Measurements from ENCODE around the gene PKMYT1. TPM values are rescaled to one million over a fixed set of nuclear protein-coding genes. Genes with fewer than 3 reads are reported as not detected.

The PKMYT1 gene
- total RNA-seq, 4 donors from 2014 or later = 0.60 to 1.6 (median 1.1) TPM

DNA sequence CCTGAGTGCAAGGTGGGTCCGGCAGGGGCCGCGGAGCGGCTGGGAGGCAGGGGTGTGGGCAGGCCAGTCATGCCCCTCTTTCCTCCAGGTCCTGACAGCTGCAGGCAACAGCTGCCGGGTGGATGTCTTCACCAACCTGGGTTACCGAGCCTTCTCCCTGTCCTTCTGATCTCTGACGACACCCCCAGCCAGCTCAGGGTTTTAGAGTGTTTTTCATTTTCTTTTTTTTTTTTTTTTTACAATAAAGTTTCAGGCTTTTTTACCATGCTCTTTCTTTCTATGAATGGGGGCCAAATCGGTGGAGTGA lies 47.2 kb upstream of the PKMYT1 start:
- TF ChIP-seq POLR2A (IDR thresholded peaks at IDR 0.05) = no peak
- TF ChIP-seq EP300 (IDR thresholded peaks at IDR 0.05) = no peak
- TF ChIP-seq, protein P1, sequence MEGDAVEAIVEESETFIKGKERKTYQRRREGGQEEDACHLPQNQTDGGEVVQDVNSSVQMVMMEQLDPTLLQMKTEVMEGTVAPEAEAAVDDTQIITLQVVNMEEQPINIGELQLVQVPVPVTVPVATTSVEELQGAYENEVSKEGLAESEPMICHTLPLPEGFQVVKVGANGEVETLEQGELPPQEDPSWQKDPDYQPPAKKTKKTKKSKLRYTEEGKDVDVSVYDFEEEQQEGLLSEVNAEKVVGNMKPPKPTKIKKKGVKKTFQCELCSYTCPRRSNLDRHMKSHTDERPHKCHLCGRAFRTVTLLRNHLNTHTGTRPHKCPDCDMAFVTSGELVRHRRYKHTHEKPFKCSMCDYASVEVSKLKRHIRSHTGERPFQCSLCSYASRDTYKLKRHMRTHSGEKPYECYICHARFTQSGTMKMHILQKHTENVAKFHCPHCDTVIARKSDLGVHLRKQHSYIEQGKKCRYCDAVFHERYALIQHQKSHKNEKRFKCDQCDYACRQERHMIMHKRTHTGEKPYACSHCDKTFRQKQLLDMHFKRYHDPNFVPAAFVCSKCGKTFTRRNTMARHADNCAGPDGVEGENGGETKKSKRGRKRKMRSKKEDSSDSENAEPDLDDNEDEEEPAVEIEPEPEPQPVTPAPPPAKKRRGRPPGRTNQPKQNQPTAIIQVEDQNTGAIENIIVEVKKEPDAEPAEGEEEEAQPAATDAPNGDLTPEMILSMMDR (IDR thresholded peaks at IDR 0.05) = no peak
- Histone ChIP-seq H3K4me1 (peaks cover 0 to 54% (median 28%) of the 10 kb centered on the region in 4 donors), H3K9me3 (no peaks in the 10 kb centered on the region), H3K27ac (no peak overlapping the region), H3K27me3 (peaks cover 0 to 40% of the 10 kb centered on the region in 2 donors), H3K4me3 (no peak overlapping the region), H3K36me3 (peaks cover 0 to 22% (median 5%) of the 10 kb centered on the region in 3 donors)
- WGBS, 2 donors = 86 to 90% methylated on average over 5 to 8 of the region's 8 CpGs
- DNase-seq (ENCODE audit: low spot score in 2 of 2) = no peak

DNA sequence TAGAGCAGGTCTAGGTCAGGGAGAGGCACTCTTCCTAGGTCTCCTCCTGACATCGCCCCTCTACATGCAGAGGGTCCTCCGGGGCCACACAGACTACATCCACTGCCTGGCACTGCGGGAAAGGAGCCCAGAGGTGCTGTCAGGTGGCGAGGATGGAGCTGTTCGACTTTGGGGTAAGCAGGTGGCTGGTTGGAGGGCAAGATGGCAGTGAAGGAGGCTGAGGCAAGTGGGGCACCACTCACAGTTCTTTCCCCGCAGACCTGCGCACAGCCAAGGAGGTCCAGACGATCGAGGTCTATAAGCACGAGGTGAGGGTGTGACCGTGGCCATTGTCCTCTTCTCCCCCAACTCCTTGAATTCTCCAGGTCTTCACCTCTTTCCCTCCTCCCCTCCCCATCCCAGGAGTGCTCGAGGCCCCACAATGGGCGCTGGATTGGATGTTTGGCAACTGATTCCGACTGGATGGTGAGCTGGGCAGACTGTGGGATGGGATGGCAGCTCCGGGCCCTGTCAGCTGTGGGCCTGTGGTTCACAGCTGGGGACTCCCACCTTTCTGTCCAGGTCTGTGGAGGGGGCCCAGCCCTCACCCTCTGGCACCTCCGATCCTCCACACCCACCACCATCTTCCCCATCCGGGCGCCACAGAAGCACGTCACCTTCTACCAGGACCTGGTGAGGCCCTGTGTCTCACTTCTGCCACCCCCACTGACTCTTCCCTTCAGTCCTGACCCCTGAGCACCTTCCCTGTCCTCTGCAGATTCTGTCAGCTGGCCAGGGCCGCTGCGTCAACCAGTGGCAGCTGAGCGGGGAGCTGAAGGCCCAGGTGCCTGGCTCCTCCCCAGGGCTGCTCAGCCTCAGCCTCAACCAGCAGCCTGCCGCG lies 46.6 kb upstream of the PKMYT1 start:
- Histone ChIP-seq H3K27me3 (peaks cover 0 to 34% of the 10 kb centered on the region in 2 donors), H3K9me3 (no peaks in the 10 kb centered on the region), H3K36me3 (peaks cover 0 to 22% (median 5%) of the 10 kb centered on the region in 3 donors), H3K4me3 (no peak overlapping the region), H3K27ac (no peak overlapping the region), H3K4me1 (peaks cover 0 to 60% (median 33%) of the 10 kb centered on the region in 4 donors)
- WGBS, 2 donors = 92 to 93% methylated on average over 22 to 24 of the region's 24 CpGs
- DNase-seq (ENCODE audit: low spot score in 2 of 2) = no peak
- TF ChIP-seq POLR2A (IDR thresholded peaks at IDR 0.05) (no peak), EP300 (IDR thresholded peaks at IDR 0.05) (no peak)
- TF ChIP-seq, protein P1 (IDR thresholded peaks at IDR 0.05) = no peak

DNA sequence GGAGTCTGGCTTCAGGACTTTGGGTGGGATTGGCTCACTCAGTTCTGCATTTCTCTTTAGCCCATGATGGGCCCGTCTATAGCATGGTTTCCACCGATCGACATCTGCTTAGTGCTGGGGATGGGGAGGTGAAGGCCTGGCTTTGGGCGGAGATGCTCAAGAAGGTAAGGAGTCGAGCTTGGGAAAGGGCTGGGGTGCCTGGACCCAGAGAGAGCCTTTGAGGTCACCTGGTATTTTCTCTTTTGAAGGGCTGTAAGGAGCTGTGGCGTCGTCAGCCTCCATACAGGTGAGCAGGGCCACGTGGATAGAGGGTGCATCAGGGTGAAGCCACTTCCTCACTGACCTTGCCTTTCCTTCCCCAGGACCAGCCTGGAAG lies 45.7 kb upstream of the PKMYT1 start:
- no peaks in the 10 kb centered on the region for H3K9me3 ChIP-seq
- H3K27me3 ChIP-seq = peaks cover 0 to 25% of the 10 kb centered on the region in 2 donors
- peaks cover 0 to 22% (median 5%) of the 10 kb centered on the region in 3 donors for H3K36me3 ChIP-seq
- peaks cover 0 to 63% (median 40%) of the 10 kb centered on the region in 4 donors for H3K4me1 ChIP-seq
- H3K27ac ChIP-seq = no peak overlapping the region
- TF ChIP-seq EP300 (IDR thresholded peaks at IDR 0.05) (no peak), POLR2A (IDR thresholded peaks at IDR 0.05) (no peak)
- TF ChIP-seq, protein P1 (IDR thresholded peaks at IDR 0.05) = no peak
- no peak overlapping the region for H3K4me3 ChIP-seq
- DNase-seq (ENCODE audit: low spot score in 2 of 2) = no peak
- WGBS, 2 donors = 92 to 96% methylated on average over 8 of the region's 8 CpGs

DNA sequence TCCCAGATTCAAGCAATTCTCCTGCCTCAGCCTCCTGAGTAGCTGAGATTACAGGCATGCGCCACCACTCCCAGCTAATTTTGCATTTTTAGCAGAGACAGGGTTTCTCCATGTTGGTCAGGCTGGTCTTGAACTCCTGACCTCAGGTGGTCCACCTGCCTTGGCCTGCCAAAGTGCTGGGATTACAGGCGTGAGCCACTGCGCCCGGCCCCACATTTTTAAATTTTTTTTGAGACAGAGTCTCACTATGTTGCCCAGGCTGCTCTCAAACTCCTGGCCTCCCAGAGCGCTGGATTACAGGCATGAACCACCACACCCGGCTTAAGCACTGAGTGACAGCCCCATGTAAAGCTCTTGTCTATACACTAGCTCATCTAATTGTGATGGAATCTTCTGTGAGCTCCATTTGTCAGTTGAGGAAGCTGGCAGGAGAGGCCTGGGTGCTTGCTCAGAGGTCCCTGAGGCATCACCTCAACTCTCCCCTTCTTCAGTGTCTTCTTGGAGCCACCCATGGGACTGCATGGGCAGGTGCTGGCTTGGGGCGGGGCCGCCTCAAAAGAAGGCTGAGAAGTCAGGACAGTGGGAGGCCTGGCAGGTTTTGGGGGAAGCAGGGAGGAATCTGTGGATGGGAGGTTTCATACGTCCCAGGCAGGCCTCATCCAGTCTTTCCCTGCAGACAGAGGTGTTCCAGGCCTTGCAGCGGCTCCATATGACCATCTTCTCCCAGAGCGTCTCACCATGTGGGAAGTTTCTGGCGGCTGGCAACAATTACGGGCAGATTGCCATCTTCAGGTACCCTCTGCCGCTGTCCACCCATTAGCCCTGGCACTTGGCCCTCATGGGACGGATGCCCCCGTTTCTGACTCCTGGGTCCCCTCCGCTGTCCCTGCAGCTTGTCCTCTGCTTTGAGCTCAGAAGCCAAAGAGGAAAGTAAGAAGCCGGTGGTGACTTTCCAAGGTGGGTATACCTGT lies 45.1 kb upstream of the PKMYT1 start:
- WGBS, 2 donors = 85 to 96% methylated on average over 18 of the region's 18 CpGs
- Histone ChIP-seq H3K27ac (no peak overlapping the region), H3K4me1 (peaks cover 0 to 70% (median 42%) of the 10 kb centered on the region in 4 donors), H3K36me3 (peaks cover 0 to 22% (median 5%) of the 10 kb centered on the region in 3 donors), H3K4me3 (no peak overlapping the region), H3K27me3 (peaks cover 0 to 19% of the 10 kb centered on the region in 2 donors), H3K9me3 (no peaks in the 10 kb centered on the region)
- no peak for DNase-seq (ENCODE audit: low spot score in 2 of 2)
- TF ChIP-seq EP300 (IDR thresholded peaks at IDR 0.05) (no peak), POLR2A (IDR thresholded peaks at IDR 0.05) (no peak)
- TF ChIP-seq, protein P1 (IDR thresholded peaks at IDR 0.05) = no peak
